ENCODE results near the gene ITGA4. TPM values are rescaled to one million over a fixed set of nuclear protein-coding genes. Genes with fewer than 3 reads are reported as not detected.

Gene ITGA4
- total RNA-seq, 4 donors from 2014 or later = 3.2 to 7.0 (median 4.6) TPM

DNA sequence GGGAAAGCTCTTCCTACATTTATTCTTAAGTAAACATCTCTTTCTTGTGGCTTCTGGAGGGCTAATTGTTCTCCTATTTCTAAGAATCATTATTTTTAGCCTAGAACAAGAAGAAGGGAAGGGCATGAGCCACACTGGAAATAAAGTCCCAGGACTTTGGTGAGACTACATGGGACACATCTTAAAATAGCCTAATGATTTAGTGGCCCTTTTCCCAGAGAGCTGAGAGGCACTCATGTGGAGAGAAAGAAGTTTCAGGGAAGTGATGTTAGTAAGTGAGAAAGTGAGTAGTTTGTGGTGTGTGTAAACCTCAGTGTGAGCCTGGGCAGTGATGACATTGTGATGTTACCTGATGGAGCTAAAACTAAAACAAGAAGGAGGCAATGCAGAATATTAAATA is 14.6 kb downstream of the ITGA4 start:
- Histone ChIP-seq H3K4me3 (no peak overlapping the region), H3K36me3 (no peaks in the 10 kb centered on the region), H3K4me1 (no peaks in the 10 kb centered on the region), H3K27me3 (no peaks in the 10 kb centered on the region), H3K27ac (no peak overlapping the region), H3K9me3 (no peaks in the 10 kb centered on the region)
- no peak for TF ChIP-seq POLR2A (IDR thresholded peaks at IDR 0.05)
- TF ChIP-seq EP300 (IDR thresholded peaks at IDR 0.05) = no peak
- TF ChIP-seq, protein P1, sequence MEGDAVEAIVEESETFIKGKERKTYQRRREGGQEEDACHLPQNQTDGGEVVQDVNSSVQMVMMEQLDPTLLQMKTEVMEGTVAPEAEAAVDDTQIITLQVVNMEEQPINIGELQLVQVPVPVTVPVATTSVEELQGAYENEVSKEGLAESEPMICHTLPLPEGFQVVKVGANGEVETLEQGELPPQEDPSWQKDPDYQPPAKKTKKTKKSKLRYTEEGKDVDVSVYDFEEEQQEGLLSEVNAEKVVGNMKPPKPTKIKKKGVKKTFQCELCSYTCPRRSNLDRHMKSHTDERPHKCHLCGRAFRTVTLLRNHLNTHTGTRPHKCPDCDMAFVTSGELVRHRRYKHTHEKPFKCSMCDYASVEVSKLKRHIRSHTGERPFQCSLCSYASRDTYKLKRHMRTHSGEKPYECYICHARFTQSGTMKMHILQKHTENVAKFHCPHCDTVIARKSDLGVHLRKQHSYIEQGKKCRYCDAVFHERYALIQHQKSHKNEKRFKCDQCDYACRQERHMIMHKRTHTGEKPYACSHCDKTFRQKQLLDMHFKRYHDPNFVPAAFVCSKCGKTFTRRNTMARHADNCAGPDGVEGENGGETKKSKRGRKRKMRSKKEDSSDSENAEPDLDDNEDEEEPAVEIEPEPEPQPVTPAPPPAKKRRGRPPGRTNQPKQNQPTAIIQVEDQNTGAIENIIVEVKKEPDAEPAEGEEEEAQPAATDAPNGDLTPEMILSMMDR (IDR thresholded peaks at IDR 0.05) = no peak
- no peak for TF ChIP-seq POLR2AphosphoS5 (IDR thresholded peaks at IDR 0.05)
- ATAC-seq = no peak

DNA sequence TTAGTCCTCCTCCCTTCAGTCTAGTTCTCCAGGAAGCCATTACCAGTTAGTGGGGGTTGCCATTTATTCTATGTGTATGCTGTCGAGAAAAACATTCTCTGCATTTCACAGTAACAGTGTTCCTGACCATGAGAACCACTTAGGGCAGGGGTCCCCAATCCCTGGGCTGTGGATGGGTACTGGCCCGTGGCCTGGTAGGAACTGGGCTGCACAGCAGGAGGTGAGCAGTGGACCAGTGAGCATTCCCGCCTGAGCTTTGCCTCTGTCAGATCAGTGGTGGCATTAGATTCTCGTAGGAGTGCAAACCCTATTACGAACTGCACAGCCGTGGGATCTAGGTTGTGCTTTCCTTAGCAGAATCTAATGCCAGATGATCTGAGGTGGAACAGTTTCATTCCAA is 15.8 kb downstream of the ITGA4 start:
- no peaks in the 10 kb centered on the region for H3K27me3 ChIP-seq
- 100% methylated on average over 1 of the region's 6 CpGs; no CpG with 5 or more reads in 1 of the 2 donors for WGBS, 2 donors (ENCODE audit: low coverage in 1 of 2)
- no peak for TF ChIP-seq POLR2AphosphoS5 (IDR thresholded peaks at IDR 0.05)
- TF ChIP-seq, protein P1 (IDR thresholded peaks at IDR 0.05) = no peak
- no peak for TF ChIP-seq EP300 (IDR thresholded peaks at IDR 0.05)
- TF ChIP-seq POLR2A (IDR thresholded peaks at IDR 0.05) = no peak
- no peak overlapping the region for H3K27ac ChIP-seq
- H3K36me3 ChIP-seq = no peaks in the 10 kb centered on the region
- no peaks in the 10 kb centered on the region for H3K9me3 ChIP-seq
- H3K4me3 ChIP-seq = no peak overlapping the region
- no peak for ATAC-seq
- no peaks in the 10 kb centered on the region for H3K4me1 ChIP-seq

DNA sequence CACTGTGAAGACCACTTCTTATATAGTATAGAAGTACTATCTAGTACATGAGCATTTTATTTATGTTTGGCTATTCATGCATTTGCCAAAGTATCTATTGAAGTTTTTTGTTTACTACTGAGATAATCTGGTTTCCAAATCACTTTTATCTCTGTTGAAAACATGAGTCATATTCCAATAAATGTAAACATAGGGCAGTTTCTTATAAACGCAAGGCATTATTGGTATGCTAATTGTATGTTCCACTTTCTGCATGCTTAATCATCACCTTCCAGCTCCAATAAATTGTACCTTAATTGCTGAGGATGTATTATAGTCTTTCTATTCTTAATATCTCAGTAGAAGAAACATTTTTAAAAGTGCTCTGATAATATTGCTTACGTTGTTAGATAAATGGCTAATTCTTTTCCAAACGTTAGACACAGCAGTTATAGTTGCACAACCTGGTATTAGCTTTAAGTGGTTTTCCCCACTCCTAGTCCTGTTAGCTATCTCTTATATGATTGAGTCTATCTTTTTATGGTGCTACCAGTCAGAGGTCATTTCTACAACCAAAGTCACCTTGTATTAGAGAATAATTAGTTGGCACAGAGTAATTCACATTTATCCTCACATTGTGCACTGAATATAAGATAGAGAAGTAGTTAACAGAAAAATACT is 17.2 kb downstream of the ITGA4 start:
- H3K9me3 ChIP-seq = no peaks in the 10 kb centered on the region
- 56 to 79% methylated on average over 3 of the region's 3 CpGs for WGBS, 2 donors (ENCODE audit: low coverage in 1 of 2)
- H3K27me3 ChIP-seq = no peaks in the 10 kb centered on the region
- H3K27ac ChIP-seq = no peak overlapping the region
- TF ChIP-seq POLR2AphosphoS5 (IDR thresholded peaks at IDR 0.05) = no peak
- H3K36me3 ChIP-seq = no peaks in the 10 kb centered on the region
- no peaks in the 10 kb centered on the region for H3K4me1 ChIP-seq
- no peak for ATAC-seq
- no peak overlapping the region for H3K4me3 ChIP-seq

DNA sequence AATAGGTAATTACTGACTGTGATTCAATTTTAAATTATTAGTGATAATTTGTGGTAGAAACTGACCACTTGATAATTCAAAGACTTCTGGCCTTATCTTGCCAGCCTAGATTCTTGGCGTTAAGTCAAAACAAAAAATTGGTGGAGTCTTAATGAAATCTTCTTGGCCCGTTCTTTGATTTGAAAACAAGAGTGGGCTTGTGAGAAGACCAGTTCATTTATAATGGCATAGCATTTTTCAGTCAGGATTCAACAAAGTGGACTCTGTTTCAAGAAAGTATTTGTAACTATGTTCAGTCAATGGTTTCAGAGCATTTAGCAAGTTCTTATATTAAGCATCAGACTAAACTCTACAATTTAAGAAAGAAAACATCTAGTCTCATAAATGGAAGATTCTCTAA is 26.0 kb downstream of the ITGA4 start:
- 80 to 100% methylated on average over 2 of the region's 2 CpGs for WGBS, 2 donors (ENCODE audit: low coverage in 1 of 2)
- H3K27me3 ChIP-seq = no peaks in the 10 kb centered on the region
- no peak for ATAC-seq
- no peaks in the 10 kb centered on the region for H3K36me3 ChIP-seq
- no peak overlapping the region for H3K4me3 ChIP-seq
- TF ChIP-seq, protein P1 (IDR thresholded peaks at IDR 0.05) = no peak
- TF ChIP-seq POLR2A (IDR thresholded peaks at IDR 0.05) = no peak
- no peak for TF ChIP-seq POLR2AphosphoS5 (IDR thresholded peaks at IDR 0.05)
- no peak for TF ChIP-seq EP300 (IDR thresholded peaks at IDR 0.05)
- H3K27ac ChIP-seq = no peak overlapping the region
- no peaks in the 10 kb centered on the region for H3K9me3 ChIP-seq
- no peaks in the 10 kb centered on the region for H3K4me1 ChIP-seq

DNA sequence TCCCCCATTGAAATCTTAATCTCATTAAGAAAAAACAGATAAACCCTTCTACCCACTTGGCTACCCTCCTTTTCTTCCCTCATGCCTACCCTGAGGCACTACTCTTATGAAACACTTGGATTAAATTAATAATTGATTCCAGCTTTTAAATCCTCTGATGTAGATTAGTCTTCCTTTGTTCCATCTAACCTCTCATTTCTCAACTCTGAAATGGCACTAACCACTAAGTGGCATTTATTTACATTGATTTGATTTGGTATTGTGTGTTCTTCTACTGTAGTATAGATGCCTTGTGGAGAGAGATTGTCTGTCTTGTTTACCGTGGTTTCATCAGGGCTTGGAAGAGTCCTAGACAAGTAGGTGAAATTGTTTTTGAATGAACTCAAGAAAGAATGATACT is 26.7 kb downstream of the ITGA4 start:
- WGBS, 2 donors (ENCODE audit: low coverage in 1 of 2) = 90% methylated on average over 1 of the region's 1 CpG; no CpG with 5 or more reads in 1 of the 2 donors
- H3K36me3 ChIP-seq = no peaks in the 10 kb centered on the region
- H3K27me3 ChIP-seq = no peaks in the 10 kb centered on the region
- TF ChIP-seq EP300 (IDR thresholded peaks at IDR 0.05) = no peak
- no peak for TF ChIP-seq POLR2A (IDR thresholded peaks at IDR 0.05)
- TF ChIP-seq, protein P1 (IDR thresholded peaks at IDR 0.05) = no peak
- no peak for TF ChIP-seq POLR2AphosphoS5 (IDR thresholded peaks at IDR 0.05)
- no peaks in the 10 kb centered on the region for H3K4me1 ChIP-seq
- H3K27ac ChIP-seq = no peak overlapping the region
- no peak overlapping the region for H3K4me3 ChIP-seq
- ATAC-seq = no peak
- H3K9me3 ChIP-seq = no peaks in the 10 kb centered on the region

Measured in gastroesophageal sphincter (tissue), 4 donors.